ENCODE results near the gene C16orf82. TPM values are rescaled to one million over a fixed set of nuclear protein-coding genes. Genes with fewer than 3 reads are reported as not detected.

C16orf82 gene
- total RNA-seq = not detected

DNA sequence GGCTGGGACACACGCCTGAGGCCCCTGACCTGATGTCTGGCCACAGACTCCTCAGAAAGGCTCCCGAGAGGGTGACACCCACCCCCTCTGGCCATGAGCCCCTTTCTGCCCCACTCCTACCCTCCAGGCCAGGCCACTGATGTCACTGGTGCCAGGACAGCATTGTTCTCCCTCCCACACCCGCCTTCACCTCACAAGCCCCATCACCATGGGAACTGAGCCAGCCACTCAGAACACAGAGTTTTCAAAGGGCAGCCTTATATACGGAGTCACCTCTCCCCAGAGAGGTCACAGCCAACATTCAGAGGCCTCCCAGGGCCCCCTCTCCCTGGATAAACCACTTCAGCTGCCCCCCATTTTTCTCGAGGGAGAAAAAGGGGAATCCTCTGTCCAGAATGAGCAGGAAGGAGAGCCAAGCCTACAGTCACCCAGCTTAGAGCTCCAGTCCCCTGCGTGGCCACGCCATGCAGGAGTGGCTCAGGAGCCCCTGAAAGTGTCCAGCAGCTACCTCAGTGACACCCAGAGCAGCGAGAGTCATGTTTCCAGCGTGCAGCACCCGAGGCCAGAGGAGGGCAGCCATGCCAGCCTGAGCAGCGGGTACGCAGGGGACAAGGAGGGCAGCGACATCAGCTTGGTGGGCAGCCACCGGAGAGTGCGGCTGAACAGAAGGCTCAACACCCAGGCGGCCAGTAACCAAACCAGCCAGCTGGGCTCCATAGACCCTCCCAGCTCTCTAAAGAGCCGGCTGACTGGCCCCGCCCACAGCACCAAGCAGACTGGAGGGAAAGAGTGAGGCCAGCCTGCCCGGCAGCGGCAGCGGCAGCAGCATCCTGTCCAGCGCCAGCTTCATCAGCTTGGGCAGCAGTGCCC, at the start of gene C16orf82:
Gene C16orf82, plus strand, starts transcription at position 260 of the 870 bp plus-strand sequence.

Other genes with a start within 250 kb of the C16orf82 start
- 3.4 TPM for gene KDM8, start 136.6 kb downstream of the C16orf82 start, total RNA-seq
- 26.6 TPM for gene NSMCE1, start 201.8 kb downstream of the C16orf82 start, total RNA-seq
- 3.4 TPM for gene IL4R, start 247.0 kb downstream of the C16orf82 start, total RNA-seq